SK-N-SH treated with all-trans-retinoic acid at 6 μM for 48 hours (cell line): ENCODE measurements around the gene YEATS2.

Experiments used
- ATAC-seq: fragments of 200-7000 bp; cut with Tn5 transposase; 3 replicates; pipeline ENCODE4 v1.9.1; 2020; ENCODE audit warnings: mild to moderate bottlenecking, moderate library complexity
- ARNTL ChIP-seq: fragments of 450-650 bp; formaldehyde crosslinking; IDR thresholded peaks from 2 replicates; pipeline ENCODE4 v1.5.0; 2020; ENCODE audit warnings: low read depth, mild to moderate bottlenecking, moderate library complexity, borderline replicate concordance
- CSDC2 ChIP-seq: fragments of 250-450 bp; sonication (Bioruptor Pico); IDR thresholded peaks from 2 replicates; pipeline ENCODE4 v1.5.0; 2020; ENCODE audit warnings: mild to moderate bottlenecking, moderate library complexity
- CSRNP3 ChIP-seq: fragments of 250-450 bp; sonication (Bioruptor Pico); IDR thresholded peaks from 2 replicates; pipeline ENCODE4 v1.5.1; 2021; ENCODE audit warnings: mild to moderate bottlenecking, moderate library complexity
- ESRRG ChIP-seq: fragments of 250-450 bp; sonication (Bioruptor Pico); IDR thresholded peaks from 2 replicates; pipeline ENCODE4 v1.6.1; 2021; ENCODE audit warnings: mild to moderate bottlenecking
- ISL1 ChIP-seq: fragments of 250-450 bp; sonication (Bioruptor Pico); IDR thresholded peaks from 2 replicates; pipeline ENCODE4 v2.1.2; 2022; ENCODE audit warnings: mild to moderate bottlenecking, moderate library complexity
- OSR1 ChIP-seq: fragments of 250-450 bp; sonication (Bioruptor Pico); IDR thresholded peaks from 2 replicates; pipeline ENCODE4 v1.8.0; 2022; ENCODE audit warnings: moderate library complexity, mild to moderate bottlenecking, inconsistent platforms
- PATZ1 ChIP-seq: fragments of 250-450 bp; sonication (Bioruptor Pico); IDR thresholded peaks from 2 replicates; pipeline ENCODE4 v1.8.0; 2020; ENCODE audit warnings: mild to moderate bottlenecking, moderate library complexity, borderline replicate concordance
- POU6F1 ChIP-seq: fragments of 250-450 bp; sonication (Bioruptor Pico); IDR thresholded peaks from 2 replicates; pipeline ENCODE4 v1.8.0; 2021; ENCODE audit warnings: low read depth, mild to moderate bottlenecking, moderate library complexity, borderline replicate concordance
- SNAI2 ChIP-seq: fragments of 250-450 bp; sonication (Bioruptor Pico); IDR thresholded peaks from 2 replicates; pipeline ENCODE4 v1.5.0; 2020; ENCODE audit warnings: mild to moderate bottlenecking, moderate library complexity
- TCF4 ChIP-seq: fragments of 250-450 bp; sonication (Bioruptor Pico); IDR thresholded peaks from 2 replicates; pipeline ENCODE4 v1.8.0; 2021; ENCODE audit warnings: mild to moderate bottlenecking, moderate library complexity, borderline replicate concordance
- TOX ChIP-seq: fragments of 250-450 bp; sonication (Bioruptor Pico); IDR thresholded peaks from 2 replicates; pipeline ENCODE4 v1.8.0; 2021; ENCODE audit warnings: mild to moderate bottlenecking, moderate library complexity, borderline replicate concordance
- TSHZ2 ChIP-seq: fragments of 250-450 bp; sonication (Bioruptor Pico); IDR thresholded peaks from 2 replicates; pipeline ENCODE4 v1.5.0; 2020; ENCODE audit warnings: mild to moderate bottlenecking, moderate library complexity
- ZC3H10 ChIP-seq: fragments of 250-450 bp; sonication (Bioruptor Pico); IDR thresholded peaks from 2 replicates; pipeline ENCODE4 v1.5.1; 2021; ENCODE audit warnings: mild to moderate bottlenecking, moderate library complexity
- ZFP3 ChIP-seq: fragments of 250-450 bp; sonication (Bioruptor Pico); IDR thresholded peaks from 2 replicates; pipeline ENCODE4 v1.5.0; 2020; ENCODE audit warnings: mild to moderate bottlenecking, moderate library complexity
- ZFP30 ChIP-seq: fragments of 450-650 bp; formaldehyde crosslinking; IDR thresholded peaks from 2 replicates; pipeline ENCODE4 v1.5.0; 2022; ENCODE audit warnings: mild to moderate bottlenecking, moderate library complexity
- ZNF70 ChIP-seq: fragments of 450-650 bp; formaldehyde crosslinking; IDR thresholded peaks from 2 replicates; pipeline ENCODE4 v1.5.0; 2020; ENCODE audit warnings: mild to moderate bottlenecking, moderate library complexity
- ZNF8 ChIP-seq: fragments of 450-650 bp; formaldehyde crosslinking; IDR thresholded peaks from 2 replicates; pipeline ENCODE4 v1.5.0; 2020; ENCODE audit warnings: mild to moderate bottlenecking, moderate library complexity

The YEATS2 gene

GRCh38 chr3:183825456-183826161, 128.0 kb downstream of the YEATS2 start, which contains the start of gene MAP6D1 (continued):
- TF ChIP-seq ZFP30: no peak
- TF ChIP-seq ZNF8 (CRISPR knock-in tag): no peak
- TF ChIP-seq TCF4 (CRISPR knock-in tag): no peak
- TF ChIP-seq ISL1 (CRISPR knock-in tag): no peak
- no peak for TF ChIP-seq CSDC2
- no peak for TF ChIP-seq ESRRG (CRISPR knock-in tag)
- TF ChIP-seq ARNTL: no peak
- TF ChIP-seq CSRNP3 (CRISPR knock-in tag): no peak

GRCh38 chr3:183826448-183827250, 129.1 kb downstream of the YEATS2 start:
- TF ChIP-seq ZFP3 (CRISPR knock-in tag): no peak
- TF ChIP-seq PATZ1 (CRISPR knock-in tag): no peak
- TF ChIP-seq ZNF8 (CRISPR knock-in tag): no peak
- TF ChIP-seq SNAI2 (CRISPR knock-in tag): no peak
- no peak for TF ChIP-seq TSHZ2
- no peak for TF ChIP-seq OSR1
- TF ChIP-seq POU6F1: no peak
- no peak for TF ChIP-seq TCF4 (CRISPR knock-in tag)
- no peak for TF ChIP-seq ZC3H10 (CRISPR knock-in tag)
- no peak for TF ChIP-seq ZNF70
- ATAC-seq: no peak

- no peak for ATAC-seq
- TF ChIP-seq ZC3H10 (CRISPR knock-in tag) (no peak), TOX (CRISPR knock-in tag) (no peak), CSRNP3 (CRISPR knock-in tag) (no peak), ZFP30 (no peak)
Measured at GRCh38 chr3:183827809-183828537, 130.4 kb downstream of the YEATS2 start.
